Activated naive CD8-positive, alpha-beta T cell treated with anti-CD3 and anti-CD28 coated beads, Interleukin-2, amount 50 U/mL, for 16 hours (primary cell): ENCODE measurements around the gene FEV.

Experiments used
- DNase-seq: peaks from one replicate; pipeline ENCODE4 v3.0.0-alpha.2; 2020; ENCODE audit warnings: low read depth, low spot score

The FEV gene

DNA sequence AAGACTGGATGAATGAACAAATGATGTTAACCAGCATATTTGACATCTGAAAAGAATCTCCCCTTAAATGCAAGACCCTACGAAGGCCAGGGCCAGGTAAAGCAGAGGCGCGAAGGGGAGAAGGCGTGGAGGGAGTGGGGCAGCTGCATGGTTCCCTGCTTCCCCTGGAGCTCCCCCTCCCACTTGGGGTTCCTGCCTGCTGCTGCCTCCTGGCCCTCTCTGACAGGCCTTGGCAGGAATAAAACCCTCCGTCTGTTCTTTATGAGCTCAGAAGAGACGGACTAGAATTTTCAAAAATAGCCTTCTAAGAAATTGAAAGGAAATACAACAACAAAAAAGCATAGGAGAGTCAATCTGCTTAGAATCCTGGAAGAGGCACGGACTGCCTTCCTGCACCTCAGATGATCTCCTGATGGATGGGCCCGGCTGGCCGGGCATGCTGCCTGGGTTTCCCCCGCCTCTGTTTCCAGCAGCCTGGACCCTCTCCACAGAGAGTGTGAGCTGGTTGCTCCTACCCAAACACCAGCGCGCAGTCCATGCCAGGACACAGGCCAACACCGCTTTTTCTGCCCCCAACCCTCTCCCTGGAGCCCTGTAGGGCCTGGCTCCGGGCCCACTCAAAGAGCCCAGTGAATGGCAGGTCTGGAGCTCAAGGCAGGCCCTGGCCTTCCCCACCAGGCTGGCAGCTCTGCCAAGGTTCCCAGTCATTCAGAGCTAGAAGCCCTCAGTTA lies 32.4 kb upstream of the FEV start:
- DNase-seq = no peak

DNA sequence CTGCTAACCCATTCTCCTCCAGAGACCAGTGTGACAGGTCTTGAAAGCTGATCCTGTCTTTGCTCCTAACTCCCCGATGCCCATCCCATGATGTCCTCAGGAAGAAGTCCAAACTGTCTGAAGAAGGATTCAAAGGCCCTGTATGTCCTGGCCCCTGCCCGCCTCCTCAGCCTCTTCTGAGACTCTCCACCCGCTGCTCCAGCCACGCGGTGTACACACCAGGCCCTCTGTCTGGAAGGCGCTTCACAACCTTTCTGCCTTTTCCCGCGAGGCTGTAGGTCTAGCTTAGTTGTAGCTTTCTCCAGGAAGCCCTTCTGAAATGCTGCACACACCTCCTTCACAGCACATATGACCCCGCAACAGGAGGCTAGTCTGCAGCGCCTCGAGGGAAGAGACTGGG lies 31.7 kb upstream of the FEV start:
- DNase-seq = no peak

DNA sequence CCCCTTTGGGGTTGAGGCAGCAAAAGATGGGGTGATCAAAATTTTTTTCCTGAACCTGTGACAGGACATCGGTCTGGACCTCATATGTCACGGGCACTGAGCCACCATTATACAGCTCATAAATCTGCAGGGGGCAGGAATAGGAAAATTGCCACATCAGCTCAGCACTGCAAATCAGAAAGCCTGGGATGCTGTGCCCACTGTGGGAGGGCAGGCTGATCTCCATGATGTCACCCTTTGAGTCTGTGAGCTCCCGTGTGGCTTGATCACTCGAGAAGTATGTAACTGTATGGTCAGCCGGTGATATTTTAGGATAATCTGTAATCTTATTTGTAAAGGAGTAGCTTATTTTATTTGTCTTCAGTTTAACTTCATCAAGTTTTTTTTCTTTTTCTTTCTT lies 25.9 kb upstream of the FEV start:
- no peak for DNase-seq

DNA sequence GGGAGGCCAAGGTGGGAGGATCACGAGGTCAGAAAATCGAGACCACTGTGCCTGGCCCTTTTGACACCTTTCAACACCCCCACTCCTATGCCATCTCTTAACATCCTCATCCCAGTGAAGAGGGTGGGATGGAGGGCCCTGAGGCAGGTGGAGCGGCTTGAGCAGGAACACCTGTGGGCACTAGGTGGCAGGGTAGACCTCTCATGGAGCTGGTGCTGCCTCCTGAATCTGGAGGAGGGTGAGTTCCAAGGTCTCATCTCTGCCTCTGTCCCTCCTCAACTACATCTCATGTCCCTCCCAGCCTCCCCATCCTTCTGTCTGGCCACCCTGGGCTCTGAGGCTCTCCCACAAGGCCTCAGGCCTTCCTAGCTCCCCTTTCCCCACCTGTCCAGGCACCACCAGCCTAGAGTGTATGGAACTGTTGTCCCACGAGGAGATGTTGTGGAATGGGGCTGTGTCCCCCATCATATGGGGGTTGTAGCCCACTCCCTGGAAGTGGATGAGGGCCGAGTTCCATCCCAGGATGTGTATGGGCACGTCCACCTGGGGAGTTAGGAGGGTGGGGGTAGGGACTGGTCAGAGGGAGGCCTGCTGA lies 25.3 kb upstream of the FEV start:
- DNase-seq = no peak

DNA sequence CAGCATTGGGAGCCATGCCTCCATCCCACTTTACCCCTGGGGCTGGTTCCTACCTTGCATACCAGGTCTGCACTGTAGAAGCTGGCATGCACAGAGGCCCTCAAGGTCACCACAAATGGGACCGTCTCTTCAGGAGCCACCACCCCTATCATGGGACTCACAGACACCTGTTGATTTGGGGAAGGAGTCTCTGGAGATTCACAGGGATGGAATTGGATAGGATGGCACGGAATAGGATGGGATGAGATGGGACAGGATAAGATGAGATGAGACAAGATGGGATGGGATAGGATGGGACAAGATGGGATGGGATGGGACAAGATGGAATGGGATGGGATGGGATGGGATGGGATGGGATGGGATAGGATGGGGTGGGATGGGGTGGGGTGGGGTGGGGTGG lies 24.3 kb upstream of the FEV start:
- no peak for DNase-seq

DNA sequence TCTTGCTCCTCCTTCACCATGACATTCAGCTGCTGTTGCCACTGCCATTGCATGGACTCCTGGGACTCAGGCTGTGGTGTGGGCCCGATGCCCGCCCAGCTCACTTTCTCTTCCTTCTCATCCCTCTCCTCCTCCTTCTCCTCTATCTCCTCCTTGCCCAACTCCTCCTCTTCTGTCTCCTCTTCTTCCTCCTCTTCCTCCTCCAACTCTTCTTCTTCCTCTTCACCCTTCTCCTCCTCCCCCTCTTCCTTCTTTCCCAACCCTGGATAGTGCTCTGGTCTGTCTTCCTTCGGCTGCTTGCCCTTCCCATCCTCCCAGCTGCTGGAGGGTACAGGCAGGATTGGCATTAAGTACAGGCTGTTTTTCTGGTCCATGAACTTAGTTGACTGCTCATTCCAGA lies 19.0 kb upstream of the FEV start:
- DNase-seq = no peak

DNA sequence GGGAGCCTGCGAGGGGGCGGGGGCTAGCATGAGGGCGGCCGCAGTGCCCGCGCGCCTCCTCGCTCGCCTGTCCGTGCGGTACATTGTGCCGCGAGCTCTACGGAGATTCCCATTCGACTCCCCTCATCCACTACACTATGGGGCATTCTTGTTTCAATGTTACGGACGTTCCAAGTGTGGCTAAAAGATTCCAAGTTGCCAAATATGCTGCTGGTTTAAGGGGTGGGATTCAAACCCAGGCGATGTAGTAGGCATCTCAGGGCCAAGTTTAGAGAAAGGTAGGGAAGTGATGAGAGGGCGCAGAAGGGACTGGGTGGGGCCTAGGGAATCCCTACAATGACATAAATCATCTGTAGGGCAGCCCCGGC lies 18.3 kb upstream of the FEV start:
- no peak for DNase-seq

DNA sequence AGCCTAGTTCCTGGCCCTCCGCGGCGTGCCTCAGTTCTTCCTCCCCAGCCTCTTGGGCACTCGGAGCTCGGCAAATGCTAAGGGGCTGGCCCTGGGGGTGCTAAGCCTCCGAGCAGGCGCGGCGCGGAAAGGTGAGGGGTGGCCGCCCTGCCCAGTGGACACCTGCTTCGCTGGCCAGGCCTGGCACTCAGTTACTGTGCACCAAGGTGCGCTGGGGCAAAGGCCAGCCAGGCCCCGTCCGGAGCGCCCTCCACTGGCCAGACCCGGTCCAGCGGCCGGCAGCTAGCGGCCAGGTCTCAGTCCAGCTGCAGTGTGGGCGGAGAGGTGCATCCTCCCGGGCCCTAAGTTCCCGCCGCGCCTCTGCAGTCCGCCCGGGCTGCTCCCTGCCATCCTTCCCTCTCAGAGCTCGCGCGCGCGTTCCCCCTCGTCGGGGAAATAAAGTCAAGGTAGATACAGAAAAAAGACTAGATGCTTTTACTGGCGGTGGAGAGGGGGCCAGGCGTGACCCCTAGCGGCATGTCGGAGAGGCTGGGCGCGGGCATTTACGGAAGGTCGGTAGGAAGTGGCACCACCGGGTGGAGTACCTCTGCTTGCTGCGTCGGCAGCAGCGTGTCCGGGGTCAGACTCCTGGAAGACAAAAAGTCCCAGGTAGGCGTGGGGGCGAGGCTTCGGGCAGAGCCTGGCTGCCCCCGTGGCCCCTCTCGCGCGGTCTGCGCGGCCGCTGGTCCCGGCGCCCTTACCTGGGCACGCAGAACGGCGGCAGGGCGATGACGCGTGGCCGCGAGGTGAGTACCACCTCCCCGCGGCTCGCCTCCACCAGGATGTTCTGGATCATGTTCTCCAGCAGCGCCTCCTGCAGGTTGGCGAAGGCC lies 17.6 kb upstream of the FEV start:
- DNase-seq = no peak

DNA sequence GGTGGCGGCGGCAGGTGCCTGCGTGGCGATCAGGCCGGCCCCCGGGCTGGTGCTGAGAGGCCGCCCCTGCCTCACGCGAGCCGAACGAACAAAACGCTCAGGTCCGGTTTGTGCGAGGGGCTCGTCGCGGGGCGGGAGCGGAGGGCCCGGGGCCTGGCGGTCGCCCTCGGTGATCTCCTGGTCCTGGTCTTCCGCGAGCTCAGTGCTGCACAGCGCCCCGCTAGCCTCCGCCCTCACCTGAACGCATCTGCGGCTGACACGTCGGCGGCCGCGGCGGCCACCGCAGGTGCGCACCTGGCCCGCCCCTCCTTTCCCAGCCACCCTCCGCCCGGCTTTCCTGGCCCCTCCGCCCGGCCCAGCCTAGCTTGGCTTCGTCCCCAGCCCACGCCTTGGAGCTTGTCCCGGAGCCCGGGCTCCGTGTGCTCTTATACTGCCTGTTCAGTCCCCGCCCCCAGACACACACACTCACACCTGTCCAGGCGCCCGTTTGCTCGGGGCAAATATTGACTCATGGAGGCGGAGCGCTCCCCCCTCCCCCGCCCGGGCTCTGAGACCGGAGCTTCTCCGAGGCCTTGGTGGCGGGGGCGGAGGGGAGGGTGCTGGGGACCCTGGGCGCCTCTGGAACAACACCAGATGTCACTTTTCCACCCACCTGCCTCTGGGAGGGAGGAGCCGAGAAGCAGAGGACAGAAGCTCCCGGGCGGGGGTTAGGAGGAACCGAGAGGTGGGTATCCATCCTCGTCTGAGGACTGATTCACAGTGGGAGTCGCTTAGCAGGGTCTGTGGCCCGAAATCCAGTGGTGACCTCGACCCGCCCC lies 16.8 kb upstream of the FEV start:
- DNase-seq = no peak

DNA sequence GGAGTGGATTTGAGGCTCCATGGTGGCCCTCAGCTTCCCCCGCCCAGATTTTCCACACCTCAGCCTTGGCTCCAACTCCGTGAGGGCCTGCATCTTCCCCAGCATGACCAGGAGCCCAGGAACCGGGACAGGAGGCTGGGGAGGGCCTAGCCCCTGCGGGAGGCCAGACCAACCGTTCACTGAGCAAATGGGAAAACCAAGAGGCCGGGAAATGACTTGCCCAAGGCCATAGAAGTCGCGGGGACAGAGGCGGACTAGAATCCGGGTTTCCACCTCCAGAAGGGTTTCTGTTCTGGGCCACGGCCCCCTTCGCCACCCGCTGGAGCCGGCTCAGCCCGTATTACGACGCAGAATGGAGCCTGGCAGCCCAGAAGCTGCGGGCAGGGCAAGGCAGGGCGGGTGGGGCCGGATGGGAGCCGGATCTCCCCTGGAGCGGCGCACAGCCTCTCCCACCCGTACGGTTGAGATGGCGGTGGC lies 16.2 kb upstream of the FEV start:
- no peak for DNase-seq

DNA sequence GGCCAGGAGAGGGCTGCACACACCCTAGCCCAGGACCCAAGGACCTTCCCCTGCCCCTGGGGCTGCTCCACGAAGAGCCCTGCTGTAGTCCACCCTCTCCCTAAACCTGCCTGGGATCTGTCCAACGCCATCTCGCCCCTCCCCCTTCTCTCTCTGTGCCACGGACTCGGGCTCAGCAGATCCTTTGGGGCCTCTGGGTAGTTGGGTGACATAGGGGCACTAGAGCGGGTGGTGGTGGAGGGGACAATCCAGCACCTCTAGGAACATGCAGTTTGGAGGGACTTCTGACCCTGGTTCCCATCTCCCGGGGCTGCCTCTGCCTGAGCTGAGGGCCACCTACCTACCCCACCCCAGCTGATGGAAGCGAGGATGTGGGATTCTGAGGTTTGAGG lies 15.6 kb upstream of the FEV start:
- DNase-seq = no peak

DNA sequence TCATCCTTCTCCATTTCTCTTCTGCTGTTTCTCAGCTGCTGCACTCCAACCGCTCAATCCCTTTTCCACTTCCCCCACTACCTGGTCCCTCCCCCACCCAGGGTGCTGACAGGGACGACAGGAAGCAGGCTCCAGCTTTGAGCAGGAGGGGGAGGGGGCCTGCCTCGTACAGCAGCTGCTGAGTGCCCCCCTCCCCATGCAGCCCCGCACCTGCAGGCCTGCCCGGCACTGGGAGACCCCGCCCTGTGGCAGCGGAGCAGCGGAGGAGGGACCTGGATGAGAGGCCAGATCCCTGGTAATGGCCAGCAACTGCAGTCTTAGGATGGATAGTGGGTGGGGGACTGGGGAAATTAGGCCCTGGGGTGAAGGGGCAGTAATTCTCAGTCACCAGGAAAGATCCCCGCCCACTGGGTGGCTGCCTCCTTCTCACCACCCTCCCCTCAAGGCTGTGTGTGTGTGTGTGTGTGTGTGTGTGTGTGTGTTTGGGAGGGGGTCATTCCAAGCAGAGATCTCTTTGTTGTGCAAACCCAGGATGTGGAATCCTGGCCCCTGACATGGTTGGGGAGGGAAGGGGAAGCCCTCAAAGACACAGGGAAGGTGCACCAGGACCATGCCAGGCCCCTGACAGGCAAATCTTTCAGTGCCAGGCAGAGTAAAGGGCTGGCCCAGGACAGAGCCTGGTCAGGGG lies 15.0 kb upstream of the FEV start:
- DNase-seq = no peak

DNA sequence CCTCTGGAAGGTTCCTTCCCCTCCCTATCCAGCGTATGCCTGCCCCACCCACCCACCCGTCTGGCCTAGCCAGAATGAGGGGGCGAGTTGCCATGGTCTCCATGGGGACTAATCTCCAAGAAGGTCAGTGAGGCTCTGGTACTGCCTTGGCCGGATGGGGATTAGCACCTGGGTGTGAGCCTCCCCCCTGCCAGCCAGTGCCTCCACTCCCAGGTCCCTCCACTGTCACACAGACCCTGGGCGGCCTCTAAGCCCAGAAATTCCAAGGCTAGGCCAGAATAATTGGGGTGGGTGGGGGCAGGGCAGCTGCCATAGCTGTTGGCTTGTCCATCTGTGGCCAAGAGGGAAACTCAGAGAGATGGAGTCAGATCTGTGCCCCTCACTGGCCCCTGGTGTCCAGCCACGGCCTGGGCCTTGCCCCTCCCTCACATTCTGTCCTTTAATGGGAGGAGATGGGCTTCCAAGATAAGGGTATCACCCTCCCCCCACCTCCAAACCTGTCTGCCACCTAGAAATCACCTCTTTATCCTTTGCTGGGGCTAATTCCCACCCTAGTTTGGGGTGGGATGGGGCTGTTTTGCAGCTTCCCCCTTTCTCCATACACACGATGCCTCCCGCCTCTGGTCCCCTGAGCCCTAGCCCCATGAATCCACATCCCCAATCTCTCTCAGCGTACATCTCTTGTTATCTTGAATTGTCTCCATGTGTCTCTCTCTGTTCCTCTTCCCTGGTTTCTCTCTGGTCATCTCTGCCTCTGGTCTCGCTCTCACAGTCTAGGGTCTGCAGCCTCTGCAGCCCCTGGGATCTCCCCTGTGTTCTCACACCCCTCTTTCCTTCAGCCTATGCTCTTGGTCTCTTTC lies 14.3 kb upstream of the FEV start:
- no peak for DNase-seq

DNA sequence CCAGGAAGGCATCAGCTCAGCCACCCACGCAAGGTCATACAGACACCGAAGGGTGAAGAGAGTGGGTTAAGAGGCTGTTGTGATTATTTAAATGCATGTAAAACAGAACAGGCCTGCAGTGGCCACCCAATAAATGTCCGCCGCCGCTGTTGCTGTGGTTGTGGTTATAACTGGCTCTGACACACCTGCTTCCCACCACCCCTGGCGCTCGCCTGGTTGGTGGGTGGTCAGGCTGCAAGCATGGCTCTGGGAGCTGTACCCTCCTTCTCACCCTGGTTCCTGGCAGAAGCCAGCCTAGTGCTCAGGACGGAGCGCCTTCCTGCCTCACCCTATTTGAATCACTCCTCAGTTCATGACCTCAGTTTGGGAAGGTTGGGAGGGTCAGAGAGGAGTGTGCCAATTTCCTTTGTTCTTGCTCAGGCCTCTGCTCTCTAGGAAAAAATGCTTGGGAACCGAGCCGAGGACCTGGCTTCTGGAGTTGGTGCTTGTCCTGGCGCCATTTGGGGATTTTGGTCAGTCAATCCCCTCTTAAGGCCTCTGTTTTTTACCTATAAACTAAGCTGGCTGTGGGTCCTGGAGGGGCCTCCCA lies 13.5 kb upstream of the FEV start:
- DNase-seq = no peak

DNA sequence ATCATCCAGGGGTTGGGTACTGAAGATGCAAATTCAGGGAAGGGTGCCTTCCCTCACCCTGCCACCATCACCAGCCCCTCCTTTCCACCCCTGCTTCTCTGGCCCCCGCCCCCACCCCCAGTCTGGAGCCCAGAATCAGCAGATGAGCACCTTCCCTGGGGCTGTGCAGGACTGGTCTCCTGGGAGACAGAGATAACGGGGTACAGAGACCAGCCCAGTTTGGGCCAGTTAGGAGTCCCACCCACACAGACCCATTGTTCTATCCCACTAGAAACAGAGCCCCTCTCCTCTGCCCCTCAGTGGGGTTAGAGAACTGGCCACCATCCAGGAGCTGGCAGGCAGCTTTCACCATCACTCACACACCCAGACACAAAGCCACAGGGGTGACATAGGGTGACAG lies 12.7 kb upstream of the FEV start:
- no peak for DNase-seq

DNA sequence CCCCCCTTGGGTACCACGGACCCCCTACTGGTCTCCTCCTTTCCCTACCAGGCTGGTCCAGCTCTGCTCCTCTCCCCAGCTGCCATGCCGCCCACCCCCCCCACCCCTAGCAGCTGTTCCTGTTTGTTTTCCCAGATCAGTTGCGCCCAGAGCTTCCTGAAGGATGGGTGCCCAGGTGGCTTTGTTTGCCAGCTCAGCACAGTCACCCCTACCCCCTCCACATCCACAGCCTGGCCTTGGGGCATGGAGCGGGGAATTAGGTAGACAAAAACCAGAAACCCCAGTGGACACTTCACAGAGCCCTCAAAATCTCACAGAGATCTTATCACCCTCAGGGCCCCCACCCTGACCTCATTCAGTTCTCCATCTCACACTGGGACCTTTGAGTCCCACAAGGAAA lies 12.0 kb upstream of the FEV start:
- no peak for DNase-seq

DNA sequence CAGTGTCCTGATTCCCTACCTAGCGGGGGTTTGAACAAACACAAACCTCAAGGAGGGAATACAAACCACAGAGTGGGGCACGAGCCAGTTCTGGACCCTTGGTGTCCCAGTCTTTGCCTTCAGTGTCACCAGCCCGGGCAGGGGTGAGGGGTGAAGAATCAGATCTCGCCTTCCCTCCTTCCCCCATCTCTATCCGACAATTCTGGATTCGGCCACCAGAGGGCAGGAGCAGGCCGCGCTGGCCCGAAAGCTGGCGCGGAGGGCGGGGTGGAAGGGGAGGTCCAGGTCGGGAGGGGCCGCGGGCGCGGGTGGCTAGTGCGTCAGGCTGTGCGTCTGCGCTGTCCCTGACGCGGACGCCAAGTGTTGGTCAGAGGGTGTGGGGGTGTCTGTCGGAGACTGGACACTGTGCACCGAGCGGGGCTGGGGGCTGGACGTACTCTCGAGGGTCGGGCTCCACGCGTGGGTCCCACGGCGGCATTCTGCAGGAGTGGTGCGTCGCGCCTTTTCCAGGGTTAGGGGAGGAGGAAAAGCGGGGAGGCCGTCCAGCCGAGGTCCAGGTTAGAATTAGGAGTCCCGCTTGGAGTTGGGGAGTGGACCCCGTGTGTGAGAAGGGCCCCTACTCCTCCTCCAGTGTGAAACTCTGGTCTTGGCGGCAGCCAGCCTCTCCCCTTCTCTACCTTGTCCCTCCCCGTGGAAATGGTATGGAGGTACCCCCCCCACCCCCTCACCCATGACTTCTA lies 11.2 kb upstream of the FEV start:
- peak; percentile 70 for DNase-seq

DNA sequence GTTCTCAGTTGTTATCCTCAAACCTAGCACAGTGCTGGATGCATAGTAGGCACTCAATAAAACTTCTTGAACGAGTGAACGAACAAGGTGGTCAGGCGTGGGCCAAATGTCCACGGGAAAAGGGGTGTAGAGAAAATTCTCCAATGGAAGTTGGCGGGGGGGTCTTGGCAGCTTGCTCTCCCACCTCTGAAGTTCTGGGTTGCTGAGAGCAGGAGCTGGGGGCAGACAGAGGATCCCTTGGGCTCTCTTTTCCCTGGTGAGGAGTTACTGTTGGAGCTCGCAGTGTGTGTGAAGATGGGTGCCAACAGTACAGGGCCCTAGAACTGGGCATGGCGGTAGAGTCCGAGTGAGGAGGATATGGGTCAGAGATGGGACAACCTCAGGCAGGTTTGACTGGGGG lies 10.6 kb upstream of the FEV start:
- DNase-seq = no peak
